Activated effector memory CD4-positive, alpha-beta T cell treated with anti-CD3 and anti-CD28 coated beads, Interleukin-2, amount 50 U/mL, for 16 hours (primary cell): ENCODE results near the gene TNFAIP8.

Experiments used
- DNase-seq: peaks from one replicate; pipeline ENCODE4 v3.0.0-alpha.2; 2020

The TNFAIP8 gene

DNA sequence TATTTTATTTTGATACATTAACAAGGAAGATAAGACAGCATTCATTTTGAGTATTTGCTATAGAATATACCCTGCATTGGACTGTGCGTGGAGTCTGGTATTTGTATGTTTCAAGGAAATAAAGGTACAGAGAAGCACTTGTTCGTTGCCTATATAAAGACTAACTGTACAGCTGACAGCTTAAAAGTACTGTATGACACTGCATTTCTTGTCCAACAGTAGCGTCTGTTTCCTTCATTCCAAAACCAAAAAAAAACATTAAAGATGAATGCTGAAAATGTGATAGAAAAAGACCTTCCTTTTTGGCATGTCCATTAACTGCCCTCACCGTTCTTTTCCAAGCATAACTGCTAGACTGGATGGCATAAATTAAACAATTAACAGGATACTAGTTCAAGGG is 15.3 kb downstream of the TNFAIP8 start:
- no peak for DNase-seq

DNA sequence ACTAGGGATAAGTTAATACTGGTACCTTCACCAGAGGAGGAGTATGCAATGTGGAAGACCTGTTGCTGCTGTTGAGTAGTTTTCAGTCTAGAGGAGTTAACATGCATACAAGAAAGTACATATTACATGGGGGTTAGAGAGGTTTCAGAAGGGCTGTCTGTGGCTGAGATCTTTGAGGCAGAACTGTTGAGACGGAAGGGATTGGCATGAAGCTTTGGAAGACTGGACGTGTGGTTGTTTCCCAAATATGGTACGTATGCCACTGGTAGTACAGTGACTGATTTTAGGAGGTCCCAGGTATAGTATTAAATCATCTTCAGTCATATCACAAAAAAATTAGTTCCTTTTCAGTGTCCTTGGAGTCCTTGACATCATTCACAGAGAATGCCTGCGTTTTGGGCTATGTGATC is 17.6 kb downstream of the TNFAIP8 start:
- no peak for DNase-seq

- no peak for DNase-seq
Measured at GRCh38 chr5:119374901-119375300, 19.1 kb downstream of the TNFAIP8 start.

- DNase-seq, result no peak
Measured at GRCh38 chr5:119377066-119377465, 21.2 kb downstream of the TNFAIP8 start.

- DNase-seq, result no peak
Measured at GRCh38 chr5:119378075-119378700, 22.4 kb downstream of the TNFAIP8 start.

DNA sequence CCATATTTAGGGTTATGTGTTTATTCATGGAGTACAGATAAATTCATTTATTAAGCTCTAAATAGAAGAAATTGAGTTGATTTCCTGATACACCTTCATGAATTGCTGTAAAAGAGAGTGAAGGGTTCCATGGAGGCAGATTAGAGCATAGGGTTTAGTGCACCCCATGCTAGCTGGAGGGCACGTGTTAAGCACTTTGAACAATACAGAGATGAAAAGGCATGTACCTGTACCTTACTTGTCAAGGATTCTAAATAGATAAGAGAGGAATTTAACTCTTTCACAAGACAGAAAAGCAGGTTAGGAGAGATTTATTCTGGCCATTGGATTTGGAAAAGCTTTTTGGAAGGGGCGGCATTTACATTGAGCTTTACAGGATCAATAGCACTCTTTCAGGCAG is 23.3 kb downstream of the TNFAIP8 start:
- no peak for DNase-seq

- no peak for DNase-seq
Measured at GRCh38 chr5:119379942-119380547, 24.2 kb downstream of the TNFAIP8 start.

DNA sequence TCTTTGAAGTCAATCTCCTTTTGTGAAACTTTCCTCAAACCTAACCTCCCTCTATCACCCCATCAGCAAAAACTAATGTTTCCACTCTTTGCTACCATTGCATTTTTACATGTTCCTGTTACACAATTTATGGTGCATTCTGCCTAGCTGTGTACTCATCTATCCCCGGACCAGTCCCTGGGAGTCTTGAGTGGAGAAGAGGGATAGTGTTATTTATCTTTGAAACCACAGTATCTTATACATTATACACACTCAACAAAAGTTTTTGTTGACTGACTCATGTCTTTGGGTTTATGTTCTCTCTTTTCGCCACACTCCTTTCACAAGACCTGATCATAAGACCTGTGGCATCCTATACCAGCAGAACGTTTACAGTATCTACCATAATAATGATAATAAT is 26.4 kb downstream of the TNFAIP8 start:
- no peak for DNase-seq

DNA sequence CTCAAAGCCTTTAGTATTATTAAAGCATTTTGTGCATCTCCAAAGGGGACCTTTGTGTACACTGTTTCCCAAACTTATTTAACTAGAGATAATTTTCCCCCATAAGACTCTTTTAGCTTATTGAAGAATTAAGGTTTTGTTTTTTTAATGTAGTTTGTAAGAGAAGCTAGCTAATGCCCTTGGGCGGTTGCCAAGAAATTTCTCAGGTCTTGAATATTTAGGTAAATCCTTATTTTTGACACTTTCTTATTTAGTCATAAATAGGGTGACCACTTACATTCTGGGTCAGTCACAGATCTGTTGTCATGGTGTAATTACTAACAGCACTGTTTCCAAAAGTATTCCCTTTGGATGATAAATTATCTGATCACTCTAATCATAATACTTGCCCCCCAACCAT is 27.2 kb downstream of the TNFAIP8 start:
- DNase-seq, result no peak

DNA sequence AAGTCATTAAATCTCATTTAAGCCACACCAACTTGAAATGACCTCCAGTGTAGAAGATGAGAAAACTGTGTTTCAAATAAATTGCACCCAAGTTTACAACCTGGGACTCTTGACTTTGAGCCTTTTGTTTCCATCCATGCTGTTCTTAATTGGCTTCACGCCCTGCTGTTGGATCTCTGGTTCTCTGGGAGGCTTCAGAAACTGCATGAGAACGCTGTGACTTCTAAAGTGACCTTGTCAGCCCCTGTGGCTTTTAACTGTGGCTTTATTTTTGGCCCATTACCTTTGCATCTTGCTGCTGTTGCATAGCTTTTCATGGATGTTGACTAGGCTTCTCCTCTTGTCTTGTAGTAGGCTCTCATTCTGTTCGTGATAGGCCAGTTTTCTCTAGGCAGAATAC is 29.3 kb downstream of the TNFAIP8 start:
- DNase-seq, result no peak

- DNase-seq, result no peak
Measured at GRCh38 chr5:119385536-119386128, 29.8 kb downstream of the TNFAIP8 start.

GRCh38 chr5:119386596-119387344 is 31.0 kb downstream of the TNFAIP8 start:
- DNase-seq, result no peak

DNA sequence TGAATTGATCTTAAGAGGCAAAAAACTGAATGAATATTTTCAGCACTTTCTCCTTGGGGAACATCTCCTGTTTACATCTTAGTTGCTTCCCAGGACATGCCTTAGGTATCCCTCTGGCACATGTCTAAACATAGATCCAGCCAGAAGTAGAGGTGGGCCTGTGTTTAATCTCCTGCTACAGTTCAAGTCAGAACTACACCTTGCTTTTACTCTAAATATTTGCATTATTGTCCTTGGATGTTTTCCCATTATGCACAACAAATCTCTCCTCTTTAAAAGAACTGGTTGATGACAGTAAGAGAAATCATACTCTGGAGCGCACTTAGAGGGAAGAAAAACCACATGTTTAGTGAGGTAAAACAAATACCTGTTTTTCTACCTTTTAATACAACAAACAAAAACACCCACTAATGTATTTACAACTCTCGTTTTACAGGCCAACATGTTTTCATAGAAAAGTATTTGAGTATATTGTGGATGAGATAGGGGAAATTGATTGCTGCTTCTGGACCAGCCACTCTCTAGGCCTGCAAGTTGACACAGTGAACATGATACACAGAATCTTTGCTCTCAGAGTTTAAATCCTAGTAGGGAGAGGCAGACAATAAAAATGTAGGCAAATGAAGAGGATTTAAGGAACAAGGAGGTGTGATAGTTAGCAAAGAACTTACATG is 32.3 kb downstream of the TNFAIP8 start:
- no peak for DNase-seq

- DNase-seq, result no peak
Measured at GRCh38 chr5:119388619-119389190, 32.9 kb downstream of the TNFAIP8 start.

DNA sequence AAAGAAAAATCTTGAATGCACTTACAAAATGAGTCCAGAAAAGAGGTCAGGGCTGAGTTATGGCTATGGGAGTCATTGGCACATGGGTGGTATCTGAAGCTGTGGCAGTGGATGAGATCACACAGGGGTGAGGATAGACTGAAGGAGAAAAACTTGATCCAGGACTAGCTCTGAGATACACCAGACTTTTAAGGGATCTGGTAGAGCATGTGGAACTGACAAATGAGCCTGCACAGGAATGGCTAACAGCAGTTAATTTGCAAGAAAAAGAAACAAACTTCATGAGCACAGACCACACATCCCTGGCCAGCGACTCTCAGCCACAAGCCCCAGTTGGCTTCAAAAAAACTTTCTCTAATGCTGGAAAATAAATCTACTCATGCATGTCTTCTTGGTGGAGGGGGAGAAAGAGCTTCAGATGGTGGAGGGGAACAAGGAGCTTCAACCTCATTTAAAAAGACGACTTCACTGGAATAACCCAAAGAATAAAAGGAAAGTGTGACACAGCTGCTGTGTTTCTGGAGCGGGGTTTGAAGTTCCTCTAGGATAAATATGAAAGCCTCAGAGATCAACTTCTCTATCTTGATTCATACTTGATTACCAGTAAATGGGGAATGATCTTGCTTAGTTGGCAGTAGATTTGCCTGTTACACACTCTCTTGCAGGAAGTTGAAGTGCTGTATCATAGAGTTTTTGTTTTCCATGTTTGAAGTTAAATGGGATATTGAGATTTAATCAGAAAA is 33.6 kb downstream of the TNFAIP8 start:
- DNase-seq, result no peak

- no peak for DNase-seq
Measured at GRCh38 chr5:119390404-119390803, 34.6 kb downstream of the TNFAIP8 start.

DNA sequence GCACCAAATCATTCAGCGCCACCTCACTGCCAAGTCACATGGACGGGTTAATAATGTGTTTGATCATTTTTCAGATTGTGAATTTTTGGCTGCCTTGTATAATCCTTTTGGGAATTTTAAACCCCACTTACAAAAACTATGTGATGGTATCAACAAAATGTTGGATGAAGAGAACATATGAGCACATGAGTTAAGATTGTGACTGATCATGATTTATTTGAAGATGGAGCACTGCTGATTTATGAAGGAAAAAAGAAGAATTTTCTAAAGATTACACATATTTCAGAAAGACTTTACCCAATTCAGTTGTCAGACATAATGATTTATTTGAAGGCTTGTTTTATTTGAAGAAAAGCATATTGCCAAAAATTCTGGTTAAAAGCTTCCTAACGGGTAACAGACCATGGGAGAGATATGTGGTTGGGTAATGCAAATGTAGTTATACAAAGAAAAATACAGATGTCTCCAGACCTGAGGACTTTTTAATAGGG is 37.4 kb downstream of the TNFAIP8 start:
- no peak for DNase-seq

DNA sequence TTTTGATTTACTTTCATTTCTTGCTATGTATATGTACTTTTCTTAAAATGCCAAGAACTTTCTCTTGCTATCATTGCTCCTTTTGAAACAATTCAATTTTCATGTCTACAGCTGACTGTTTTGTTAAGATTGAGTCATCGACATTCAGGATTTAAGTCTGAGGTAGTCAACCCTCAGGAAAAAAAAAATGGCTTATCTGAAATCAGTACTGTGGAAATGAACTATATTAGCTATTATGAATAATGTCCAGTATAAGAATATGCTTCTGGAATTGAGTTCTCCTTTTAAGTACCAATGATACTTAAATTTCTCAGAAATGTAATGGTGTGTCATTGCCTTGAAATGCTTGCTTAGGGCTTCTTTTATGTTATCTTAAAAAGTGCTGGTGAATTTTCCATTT is 37.9 kb downstream of the TNFAIP8 start:
- DNase-seq, result no peak

DNA sequence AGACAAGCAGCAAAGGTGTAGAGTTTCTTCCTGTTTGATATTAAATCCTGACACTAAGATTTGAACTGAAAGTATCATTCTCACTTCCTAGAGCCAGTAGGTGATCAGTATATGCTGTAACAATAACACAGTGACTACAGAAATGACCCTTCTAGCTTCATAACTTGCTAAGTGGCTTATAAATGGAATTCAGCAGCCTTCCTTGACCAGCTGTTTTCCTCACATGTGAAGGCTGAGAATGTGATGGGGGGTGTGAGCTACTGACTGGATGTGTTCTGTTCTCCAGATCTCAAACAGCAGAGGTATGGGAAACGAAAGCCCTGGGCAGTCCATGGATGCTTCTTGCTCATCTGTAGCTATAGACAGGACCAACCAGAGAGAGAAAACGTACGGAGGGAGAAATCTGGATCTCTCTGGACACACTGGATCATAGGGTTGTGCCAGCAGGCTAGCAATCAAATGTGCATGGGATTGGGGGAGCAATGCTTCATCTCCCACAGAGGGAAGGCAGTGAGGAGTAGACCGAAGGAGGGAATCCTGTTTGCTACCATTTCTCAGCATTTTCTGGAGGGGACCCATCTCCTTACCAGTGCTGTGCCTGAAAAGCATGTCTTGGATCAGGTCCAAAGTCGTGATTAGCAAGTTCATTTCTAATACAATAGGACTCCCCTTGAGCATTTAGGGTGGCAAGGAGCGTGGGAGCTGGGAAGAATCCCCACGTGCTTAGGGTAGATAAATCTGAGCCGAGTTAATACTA is 39.4 kb downstream of the TNFAIP8 start:
- no peak for DNase-seq

DNA sequence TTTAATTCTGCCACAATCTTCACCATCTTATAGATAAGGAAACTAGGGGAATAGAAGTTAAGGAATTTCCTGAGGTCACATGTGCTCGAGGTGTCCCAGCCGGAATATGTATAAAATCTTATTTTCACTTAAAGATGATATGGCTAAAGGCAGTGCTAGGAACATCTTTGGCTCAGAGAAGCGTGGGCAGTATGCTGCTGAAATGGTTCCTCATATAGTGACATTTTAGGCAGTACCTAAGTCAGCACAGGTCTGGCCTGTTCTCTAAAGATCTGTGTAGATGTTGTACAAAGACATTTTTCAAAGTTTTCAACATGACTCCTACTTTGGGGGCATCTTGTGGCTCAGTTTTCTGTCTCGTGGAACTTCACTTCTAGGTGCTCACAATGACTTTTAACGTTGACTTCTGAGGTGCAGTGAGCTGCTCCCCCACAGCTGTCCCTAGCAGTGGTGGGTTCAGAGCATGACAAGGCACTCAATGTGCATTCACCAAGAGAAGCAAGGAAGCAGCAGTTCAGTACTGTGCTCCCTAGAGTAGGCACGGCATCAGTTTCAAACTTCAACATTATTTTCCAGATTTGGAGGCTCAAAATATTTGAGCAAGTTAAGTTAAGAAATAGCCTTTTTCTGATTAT is 40.3 kb downstream of the TNFAIP8 start:
- no peak for DNase-seq
